CD4-positive, alpha-beta T cell (primary cell): ENCODE results near the gene PINLYP. TPM values are rescaled to one million over a fixed set of nuclear protein-coding genes. Genes with fewer than 3 reads are reported as not detected.

Experiments used
- ATAC-seq: fragments of 200-7000 bp; cut with Tn5 transposase; one replicate; pipeline ENCODE4 v1.10.0; 2022; ENCODE audit warnings: mild to moderate bottlenecking; ENCODE audit not compliant: poor library complexity
- CTCF ChIA-PET: fragments of 350-600 bp; sonication (Branson Sonifier 250); formaldehyde crosslinking; loops from one replicate; lab custom pipeline; 2021; ENCODE audit warnings: antibody characterized with exemption, inconsistent platforms; lab: Charles Lee
- POLR2A ChIA-PET: fragments of 350-600 bp; sonication (Branson Sonifier 250); formaldehyde crosslinking; loops from one replicate; lab custom pipeline; 2021; ENCODE audit warnings: antibody characterized with exemption, inconsistent platforms; lab: Charles Lee
- DNase-seq, 14 experiments: peaks; one replicate each; pipeline ENCODE4 v3.0.0-alpha.2; 2013 to 2020; ENCODE audit warnings: mixed read lengths in 2 of 14
- H3K27ac ChIP-seq, 2 donors: one replicate each; pipeline versions ENCODE4 v1.5.1 to v1.7.0; 2013; ENCODE audit warnings: low read length in 2 of 2, low read depth in 1 of 2, mild to moderate bottlenecking in 1 of 2
- H3K27me3 ChIP-seq, 2 experiments: 1 replicate in 1 of 2; 2 replicates in 1 of 2; pipeline versions ENCODE4 v1.6.1 to v1.7.0; 2013; ENCODE audit warnings: low read length in 2 of 2, control low read depth in 1 of 2, mild to moderate bottlenecking in 1 of 2, moderate library complexity in 1 of 2; ENCODE audit not compliant: insufficient read depth in 2 of 2, control insufficient read depth in 1 of 2
- H3K36me3 ChIP-seq: one replicate; pipeline ENCODE4 v1.6.1; 2013; ENCODE audit warnings: low read length, control low read depth; ENCODE audit not compliant: insufficient read depth
- H3K4me1 ChIP-seq: one replicate; pipeline ENCODE4 v1.6.1; 2013; ENCODE audit warnings: low read length, control low read depth; ENCODE audit not compliant: insufficient read depth
- H3K4me3 ChIP-seq: one replicate; pipeline ENCODE4 v1.5.1; 2013; ENCODE audit warnings: mild to moderate bottlenecking, low read length, moderate library complexity
- H3K9me3 ChIP-seq, 2 experiments: 1 replicate in 1 of 2; 2 replicates in 1 of 2; pipeline versions ENCODE4 v1.6.1 to v1.7.0; 2013; ENCODE audit warnings: low read length in 2 of 2, mild to moderate bottlenecking in 2 of 2, control low read depth in 1 of 2, moderate library complexity in 1 of 2; ENCODE audit not compliant: control insufficient read depth in 1 of 2, insufficient read depth in 1 of 2
- H3K27ac Mint-ChIP-seq: one replicate; pipeline ENCODE4 v1.8.0; 2020; ENCODE audit warnings: mixed read lengths
- H3K27me3 Mint-ChIP-seq: one replicate; pipeline ENCODE4 v1.8.0; 2021; ENCODE audit warnings: mixed read lengths
- H3K36me3 Mint-ChIP-seq: one replicate; pipeline ENCODE4 v1.8.0; 2021; ENCODE audit warnings: low read depth, mixed read lengths
- H3K4me1 Mint-ChIP-seq: one replicate; pipeline ENCODE4 v1.8.0; 2021; ENCODE audit warnings: low read depth, mixed read lengths
- H3K4me3 Mint-ChIP-seq: one replicate; pipeline ENCODE4 v1.8.0; 2020; ENCODE audit warnings: mild to moderate bottlenecking, mixed read lengths
- H3K9me3 Mint-ChIP-seq: one replicate; pipeline ENCODE4 v1.8.0; 2020; ENCODE audit warnings: mixed read lengths
- CTCF ChIP-seq: fragments of 200-600 bp; IDR thresholded peaks from one replicate; pipeline ENCODE4 v1.8.0; 2022; ENCODE audit warnings: antibody characterized with exemption, mild to moderate bottlenecking
- intact Hi-C, 2 experiments: fragments of 100-400 bp; cut with DNase I in 1 of 2; cut with micrococcal nuclease in 1 of 2; formaldehyde crosslinking; loops; one replicate each; pipeline versions ENCODE4 v1.15.1 to v1.9.0; 2023 to 2025; cut with DNase I, micrococcal nuclease
- total RNA-seq, 174 experiments: library from RNA in 2 of 174; stranded (reverse) in 2 of 174; gene quantifications; one replicate each; pipeline ENCODE4 v1.2.3 and lab custom pipeline; 2021 to 2026

PINLYP gene
- total RNA-seq, 2 experiments from 2014 or later, result not detected

DNA sequence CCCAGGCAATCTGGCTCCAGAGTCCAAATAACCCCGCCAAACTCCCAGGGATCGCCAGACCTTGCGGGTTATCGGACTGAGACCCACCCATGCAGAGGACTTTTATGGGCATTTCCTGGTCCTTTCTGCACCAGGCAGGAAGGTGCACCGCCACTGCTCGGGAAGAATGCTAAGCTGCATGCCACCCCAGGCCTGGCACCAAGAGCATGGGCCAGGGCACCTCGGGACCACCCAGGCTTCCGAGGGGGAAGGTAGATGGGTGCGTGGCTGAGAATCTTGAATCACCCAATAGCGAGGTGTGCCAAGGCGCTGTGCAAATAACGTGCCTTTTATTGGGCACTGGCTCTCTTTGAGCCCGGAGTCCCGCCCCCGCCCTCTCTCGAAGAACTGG, 43.0 kb upstream of the PINLYP start:
- H3K4me1 ChIP-seq, result peaks cover 25% of the 10 kb centered on the region
- peak overlapping the region; percentile 96 for H3K4me3 Mint-ChIP-seq
- peaks cover 21% of the 10 kb centered on the region for H3K4me1 Mint-ChIP-seq
- peak overlapping the region; percentile 28 to 61 for H3K27ac ChIP-seq
- H3K36me3 Mint-ChIP-seq, result peaks cover 12% of the 10 kb centered on the region
- peak in 2 of 14 experiments; percentile 29 to 43 for DNase-seq
- no peaks in the 10 kb centered on the region for H3K27me3 ChIP-seq
- no peaks in the 10 kb centered on the region for H3K9me3 ChIP-seq
- H3K4me3 ChIP-seq, result peak overlapping the region; percentile 77
- ATAC-seq, result peak; percentile 7
- peak overlapping the region; percentile 92 for H3K27ac Mint-ChIP-seq
- CTCF ChIA-PET, result interaction anchor here (1.4 to 2.4 kb wide), 5 partner anchors 23 to 212 kb away, joined by 4 to 8 read pairs (median 7); no protein-coding TSS in a partner anchor
- H3K36me3 ChIP-seq, result no peaks in the 10 kb centered on the region
- TF ChIP-seq CTCF, result no peak
- POLR2A ChIA-PET, result interaction anchor here (0.8 to 4.9 kb wide), 15 partner anchors 8 to 222 kb away, joined by 3 to 44 read pairs (median 12); partner anchors contain the start of genes IRGQ, LYPD3, PHLDB3 and PINLYP
- H3K27me3 Mint-ChIP-seq, result no peaks in the 10 kb centered on the region
- intact Hi-C loops, result loop anchor here in 1 of 2 experiments (10.0 kb wide), 1 partner anchor 222 kb away; the partner anchor contains the start of gene SMG9
- H3K9me3 Mint-ChIP-seq, result no peaks in the 10 kb centered on the region

GRCh38 chr19:43532962-43533545, 42.5 kb upstream of the PINLYP start, which contains the start of gene ZNF575:
TSS of gene ZNF575 (plus strand) at chr19:43533188. CDS start at chr19:43534423, 1,235 bp downstream.
- H3K4me1 ChIP-seq, result peaks cover 21% of the 10 kb centered on the region
- TF ChIP-seq CTCF, result peak; percentile 13
- no peaks in the 10 kb centered on the region for H3K27me3 ChIP-seq
- H3K36me3 Mint-ChIP-seq, result peaks cover 14% of the 10 kb centered on the region
- no peaks in the 10 kb centered on the region for H3K9me3 ChIP-seq
- peak within 1 kb of the TSS; percentile 77 for H3K4me3 ChIP-seq
- no peaks in the 10 kb centered on the region for H3K36me3 ChIP-seq
- peak within 1 kb of the TSS; percentile 92 for H3K27ac Mint-ChIP-seq
- ChIA-PET POLR2A (interaction anchor here (0.5 to 4.9 kb wide), 16 partner anchors 8 to 222 kb away, joined by 3 to 44 read pairs (median 8); partner anchors contain the start of genes IRGQ, LYPD3, PHLDB3 and PINLYP), CTCF (interaction anchor here (0.5 to 2.4 kb wide), 8 partner anchors 8 to 1094 kb away, joined by 3 to 8 read pairs (median 6); no protein-coding TSS in a partner anchor)
- no peaks in the 10 kb centered on the region for H3K9me3 Mint-ChIP-seq
- intact Hi-C loops, result loop anchor here (1.0 to 10.0 kb wide), 3 partner anchors 42 to 222 kb away; partner anchors contain the start of genes PINLYP (in 1 of the 2), SMG9 (in 1 of the 2) and XRCC1 (in 1 of the 2)
- ATAC-seq (peak; percentile 48), DNase-seq (peak; percentile 70 to 93 (median 81))
- peak within 1 kb of the TSS; percentile 53 to 61 for H3K27ac ChIP-seq
- no peaks in the 10 kb centered on the region for H3K27me3 Mint-ChIP-seq
- peaks cover 21% of the 10 kb centered on the region for H3K4me1 Mint-ChIP-seq
- peak within 1 kb of the TSS; percentile 96 for H3K4me3 Mint-ChIP-seq

DNA sequence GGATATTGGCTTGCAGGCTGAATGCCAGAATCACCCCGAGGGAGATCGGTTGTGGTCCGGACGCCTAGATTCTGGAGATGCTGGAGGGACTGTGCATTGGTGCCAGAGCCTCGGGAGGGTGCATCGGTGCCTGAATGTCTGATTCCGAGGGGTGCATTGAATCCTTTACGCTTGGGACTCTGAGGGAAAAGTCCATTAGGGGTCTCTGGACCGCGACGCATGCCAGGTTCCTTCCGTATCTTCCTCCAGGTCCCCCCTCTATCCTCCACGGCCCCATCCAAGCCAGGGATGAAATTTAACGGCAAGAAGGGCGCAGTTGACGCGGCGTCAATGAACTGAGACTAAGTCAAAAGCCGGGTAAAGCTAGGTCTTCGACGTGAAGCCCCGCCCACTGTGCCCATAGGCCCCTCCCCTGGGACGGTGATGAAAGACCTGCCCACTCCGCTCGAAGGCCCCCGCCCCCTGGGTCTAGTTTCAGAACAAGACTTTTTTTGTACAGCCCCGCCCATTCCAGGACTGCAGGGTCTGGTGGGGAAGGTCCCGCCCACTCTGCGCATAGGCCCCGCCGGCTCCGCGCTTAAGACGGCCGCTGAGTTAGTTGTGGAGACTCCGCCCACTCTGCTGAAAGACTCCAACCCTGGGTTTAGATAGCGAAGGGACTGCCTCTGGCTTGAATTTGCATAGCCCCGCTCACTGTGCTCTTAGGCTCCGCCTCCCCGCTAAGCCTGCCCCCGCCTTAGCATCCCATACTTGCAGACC, 41.9 kb upstream of the PINLYP start:
- POLR2A ChIA-PET, result interaction anchor here (0.5 to 4.9 kb wide), 13 partner anchors 9 to 221 kb away, joined by 3 to 44 read pairs (median 13); partner anchors contain the start of genes IRGQ, LYPD3, PHLDB3 and SMG9
- intact Hi-C loops, result loop anchor here (1.0 to 10.0 kb wide), 3 partner anchors 42 to 221 kb away; partner anchors contain the start of genes PINLYP (in 1 of the 2), SMG9 (in 1 of the 2) and XRCC1 (in 1 of the 2)

More for the DNA sequence above, 41.9 kb upstream of the PINLYP start:
- Histone ChIP-seq H3K4me1 (peaks cover 21% of the 10 kb centered on the region), H3K36me3 (peaks cover 5% of the 10 kb centered on the region), H3K27ac (peak overlapping the region; percentile 53 to 61), H3K9me3 (peaks cover 0 to 2% of the 10 kb centered on the region in 2 experiments), H3K4me3 (peak overlapping the region; percentile 77), H3K27me3 (no peaks in the 10 kb centered on the region)
- DNase-seq, result peak; percentile 85 to 97 (median 92)
- Mint-ChIP-seq H3K36me3 (peaks cover 20% of the 10 kb centered on the region), H3K4me3 (peak overlapping the region; percentile 96), H3K9me3 (no peaks in the 10 kb centered on the region), H3K27me3 (no peaks in the 10 kb centered on the region), H3K4me1 (peaks cover 21% of the 10 kb centered on the region), H3K27ac (peak overlapping the region; percentile 92)
- CTCF ChIA-PET, result interaction anchor here (0.5 to 2.4 kb wide), 8 partner anchors 9 to 1094 kb away, joined by 3 to 8 read pairs (median 6); no protein-coding TSS in a partner anchor
- peak; percentile 78 for ATAC-seq
- no peak for TF ChIP-seq CTCF
